Karpas-422 (cell line): ENCODE data around the gene DNAH6. TPM values are rescaled to one million over a fixed set of nuclear protein-coding genes. Genes with fewer than 3 reads are reported as not detected.
"Not testable (repeated sequence)": the region's sequence is repeated elsewhere in the genome, so short reads cannot be mapped to it uniquely, and the experiment has no call there.

Experiments
- DNase-seq: peaks from one replicate; pipeline ENCODE4 v3.0.0-alpha.2; 2015
- H2AFZ ChIP-seq: fragments of 200-600 bp; sonication (generic); 2 replicates; pipeline ENCODE4 v1.6.1; 2014; ENCODE audit warnings: antibody characterized with exemption, low read length, mixed read lengths
- H3K27ac ChIP-seq: fragments of 200-600 bp; sonication (generic); 2 replicates; pipeline ENCODE4 v1.5.1; 2014; ENCODE audit warnings: mild to moderate bottlenecking, low read length, moderate library complexity
- H3K27me3 ChIP-seq: fragments of 200-600 bp; sonication (generic); 2 replicates; pipeline ENCODE4 v1.6.1; 2014; ENCODE audit warnings: low read length, mixed read lengths
- H3K36me3 ChIP-seq: fragments of 200-600 bp; sonication (generic); 2 replicates; pipeline ENCODE4 v1.6.1; 2014; ENCODE audit warnings: low read length, mixed read lengths; ENCODE audit not compliant: insufficient read depth
- H3K4me1 ChIP-seq: fragments of 200-600 bp; sonication (generic); 2 replicates; pipeline ENCODE4 v1.6.1; 2014; ENCODE audit warnings: mild to moderate bottlenecking, low read length, mixed read lengths
- H3K4me2 ChIP-seq: fragments of 200-600 bp; sonication (generic); 2 replicates; pipeline ENCODE4 v1.6.1; 2014; ENCODE audit warnings: low read length, low read depth, mild to moderate bottlenecking; ENCODE audit not compliant: poor library complexity, severe bottlenecking
- H3K4me3 ChIP-seq: fragments of 200-600 bp; sonication (generic); 2 replicates; pipeline ENCODE4 v1.5.1; 2014; ENCODE audit warnings: mild to moderate bottlenecking, antibody characterized with exemption, low read length, mixed read lengths
- H3K79me2 ChIP-seq: fragments of 200-600 bp; sonication (generic); 2 replicates; pipeline ENCODE4 v1.6.1; 2014; ENCODE audit warnings: mild to moderate bottlenecking, low read length, mixed read lengths
- H3K9ac ChIP-seq: fragments of 200-600 bp; sonication (generic); 2 replicates; pipeline ENCODE4 v1.6.0; 2014; ENCODE audit warnings: low read length
- H3K9me2 ChIP-seq: fragments of 200-600 bp; sonication (generic), shearing (Covaris generic); replicated peaks from 2 replicates; pipeline ENCODE4 v1.6.0; 2014; ENCODE audit warnings: mild to moderate bottlenecking, low read length, moderate library complexity; ENCODE audit not compliant: insufficient read depth
- H3K9me3 ChIP-seq: fragments of 300-700, 200-600 bp; sonication (generic); 2 replicates; pipeline ENCODE4 v1.6.1; 2014; ENCODE audit warnings: low read length, mixed read lengths
- H4K20me1 ChIP-seq: fragments of 200-600 bp; sonication (generic); 2 replicates; pipeline ENCODE4 v1.6.1; 2014; ENCODE audit warnings: mild to moderate bottlenecking, antibody characterized with exemption, low read length, low read depth; ENCODE audit not compliant: insufficient read depth
- total RNA-seq: library from RNA; depleted of rRNA; stranded (reverse); fragments of >200 nt; shearing (Covaris generic); gene quantifications from 2 replicates; pipeline ENCODE4 v1.2.3, GENCODE V29; 2014; ENCODE audit warnings: low replicate concordance

The DNAH6 gene
- total RNA-seq, 1 experiment from 2014 or later: 0.15 TPM

- H4K20me1 ChIP-seq: no peaks in the 10 kb centered on the region
- H3K27ac ChIP-seq: no peak overlapping the region
- no peaks in the 10 kb centered on the region for H3K27me3 ChIP-seq
- H3K36me3 ChIP-seq: no peaks in the 10 kb centered on the region
- no peak overlapping the region for H3K9ac ChIP-seq
- no peak overlapping the region for H2AFZ ChIP-seq
- no peaks in the 10 kb centered on the region for H3K79me2 ChIP-seq
- no peaks in the 10 kb centered on the region for H3K9me2 ChIP-seq
- no peak overlapping the region for H3K4me3 ChIP-seq
- no peaks in the 10 kb centered on the region for H3K9me3 ChIP-seq
- H3K4me2 ChIP-seq: no peak overlapping the region
- peaks cover 9% of the 10 kb centered on the region for H3K4me1 ChIP-seq
- no peak for DNase-seq
Measured at GRCh38 chr2:84494070-84494469, 22.2 kb upstream of the DNAH6 start.

GRCh38 chr2:84495539-84496146 is 20.7 kb upstream of the DNAH6 start:
- H4K20me1 ChIP-seq: no peaks in the 10 kb centered on the region
- H3K9ac ChIP-seq: no peak overlapping the region
- H3K27ac ChIP-seq: no peak overlapping the region
- peak; percentile 89 for DNase-seq
- no peaks in the 10 kb centered on the region for H3K79me2 ChIP-seq
- no peaks in the 10 kb centered on the region for H3K27me3 ChIP-seq
- H3K36me3 ChIP-seq: no peaks in the 10 kb centered on the region
- H2AFZ ChIP-seq: no peak overlapping the region
- H3K9me2 ChIP-seq: no peaks in the 10 kb centered on the region
- no peak overlapping the region for H3K4me3 ChIP-seq
- H3K9me3 ChIP-seq: no peaks in the 10 kb centered on the region
- no peak overlapping the region for H3K4me2 ChIP-seq
- peaks cover 9% of the 10 kb centered on the region for H3K4me1 ChIP-seq

GRCh38 chr2:84496386-84496785 is 19.9 kb upstream of the DNAH6 start:
- Histone ChIP-seq H3K27me3 (no peaks in the 10 kb centered on the region), H3K4me3 (no peak overlapping the region), H3K27ac (no peak overlapping the region), H3K79me2 (no peaks in the 10 kb centered on the region), H2AFZ (no peak overlapping the region), H3K4me2 (no peak overlapping the region), H3K4me1 (peaks cover 9% of the 10 kb centered on the region), H3K9ac (no peak overlapping the region), H4K20me1 (no peaks in the 10 kb centered on the region), H3K9me2 (no peaks in the 10 kb centered on the region), H3K9me3 (no peaks in the 10 kb centered on the region), H3K36me3 (no peaks in the 10 kb centered on the region)
- DNase-seq: no peak

GRCh38 chr2:84497285-84497684 is 19.0 kb upstream of the DNAH6 start:
- Histone ChIP-seq H2AFZ (no peak overlapping the region), H3K36me3 (no peaks in the 10 kb centered on the region), H4K20me1 (no peaks in the 10 kb centered on the region), H3K4me3 (no peak overlapping the region), H3K9me2 (no peaks in the 10 kb centered on the region), H3K4me1 (peaks cover 9% of the 10 kb centered on the region), H3K27ac (no peak overlapping the region), H3K27me3 (no peaks in the 10 kb centered on the region), H3K4me2 (no peak overlapping the region), H3K9me3 (no peaks in the 10 kb centered on the region), H3K9ac (no peak overlapping the region), H3K79me2 (no peaks in the 10 kb centered on the region)
- no peak for DNase-seq

- Histone ChIP-seq H4K20me1 (no peaks in the 10 kb centered on the region), H3K27me3 (no peaks in the 10 kb centered on the region), H3K36me3 (no peaks in the 10 kb centered on the region), H3K9me3 (no peaks in the 10 kb centered on the region), H3K9ac (no peak overlapping the region), H3K4me2 (no peak overlapping the region), H3K4me1 (peaks cover 6% of the 10 kb centered on the region), H3K27ac (no peak overlapping the region), H3K9me2 (no peaks in the 10 kb centered on the region), H3K4me3 (no peak overlapping the region), H3K79me2 (no peaks in the 10 kb centered on the region), H2AFZ (no peak overlapping the region)
- no peak for DNase-seq
Measured at GRCh38 chr2:84498150-84498799, 18.0 kb upstream of the DNAH6 start.

- not testable (repeated sequence) for H3K36me3 ChIP-seq, H3K27me3 ChIP-seq, H2AFZ ChIP-seq, H3K4me1 ChIP-seq, H3K4me3 ChIP-seq, H3K79me2 ChIP-seq, H4K20me1 ChIP-seq, H3K9me3 ChIP-seq, H3K9ac ChIP-seq, H3K27ac ChIP-seq, DNase-seq, H3K9me2 ChIP-seq, H3K4me2 ChIP-seq
Measured at GRCh38 chr2:84511024-84511423, 5.3 kb upstream of the DNAH6 start.

GRCh38 chr2:84515788-84516187 is 510 bp upstream of the DNAH6 start:
- no peaks in the 10 kb centered on the region for H3K36me3 ChIP-seq
- H3K4me3 ChIP-seq: no peak overlapping the region
- no peaks in the 10 kb centered on the region for H3K79me2 ChIP-seq
- no peaks in the 10 kb centered on the region for H3K4me1 ChIP-seq
- no peak overlapping the region for H3K9ac ChIP-seq
- DNase-seq: no peak
- H3K4me2 ChIP-seq: no peak overlapping the region
- no peaks in the 10 kb centered on the region for H3K9me3 ChIP-seq
- no peaks in the 10 kb centered on the region for H3K27me3 ChIP-seq
- no peaks in the 10 kb centered on the region for H4K20me1 ChIP-seq
- no peak overlapping the region for H3K27ac ChIP-seq
- H3K9me2 ChIP-seq: no peaks in the 10 kb centered on the region
- H2AFZ ChIP-seq: no peak overlapping the region

- H3K36me3 ChIP-seq: no peaks in the 10 kb centered on the region
- no peaks in the 10 kb centered on the region for H4K20me1 ChIP-seq
- H3K4me1 ChIP-seq: no peaks in the 10 kb centered on the region
- H3K9ac ChIP-seq: no peak overlapping the region
- H3K27ac ChIP-seq: no peak overlapping the region
- no peak overlapping the region for H3K4me2 ChIP-seq
- DNase-seq: no peak
- H3K9me3 ChIP-seq: no peaks in the 10 kb centered on the region
- H2AFZ ChIP-seq: no peak overlapping the region
- no peaks in the 10 kb centered on the region for H3K79me2 ChIP-seq
- H3K27me3 ChIP-seq: no peaks in the 10 kb centered on the region
- H3K9me2 ChIP-seq: no peaks in the 10 kb centered on the region
- H3K4me3 ChIP-seq: no peak overlapping the region
Measured at GRCh38 chr2:84519332-84519957, 3.1 kb downstream of the DNAH6 start.
